WERI-Rb-1 (cell line): Measurements from ENCODE around the gene RAB22A.

Experiments
- DNase-seq: peaks from one replicate; pipeline ENCODE4 v3.0.0-alpha.2; 2020
- H3K27ac ChIP-seq: fragments of 250-450 bp; sonication (Bioruptor Pico); 2 replicates; pipeline ENCODE4 v1.5.1; 2020; ENCODE audit warnings: mild to moderate bottlenecking, moderate library complexity
- H3K27me3 ChIP-seq: fragments of 250-450 bp; sonication (Bioruptor Pico); 2 replicates; pipeline ENCODE4 v1.5.1; 2021; ENCODE audit warnings: mild to moderate bottlenecking, low read depth, moderate library complexity; ENCODE audit not compliant: insufficient read depth, severe bottlenecking
- H3K36me3 ChIP-seq: fragments of 250-450 bp; sonication (Bioruptor Pico); 2 replicates; pipeline ENCODE4 v1.5.1; 2020; ENCODE audit warnings: mild to moderate bottlenecking, moderate library complexity
- H3K4me3 ChIP-seq: 2 replicates; pipeline ENCODE4 v1.5.1; 2011; ENCODE audit warnings: low read depth, mild to moderate bottlenecking, control low read depth, low read length
- H3K9me3 ChIP-seq: fragments of 250-450 bp; sonication (Bioruptor Pico); 2 replicates; pipeline ENCODE4 v1.5.1; 2021; ENCODE audit warnings: mild to moderate bottlenecking, moderate library complexity; ENCODE audit not compliant: severe bottlenecking
- CTCF ChIP-seq: IDR thresholded peaks from 2 replicates; pipeline ENCODE4 v1.5.1; 2011; ENCODE audit warnings: low read depth, mild to moderate bottlenecking, control low read depth, inconsistent platforms, low read length

The RAB22A gene

DNA sequence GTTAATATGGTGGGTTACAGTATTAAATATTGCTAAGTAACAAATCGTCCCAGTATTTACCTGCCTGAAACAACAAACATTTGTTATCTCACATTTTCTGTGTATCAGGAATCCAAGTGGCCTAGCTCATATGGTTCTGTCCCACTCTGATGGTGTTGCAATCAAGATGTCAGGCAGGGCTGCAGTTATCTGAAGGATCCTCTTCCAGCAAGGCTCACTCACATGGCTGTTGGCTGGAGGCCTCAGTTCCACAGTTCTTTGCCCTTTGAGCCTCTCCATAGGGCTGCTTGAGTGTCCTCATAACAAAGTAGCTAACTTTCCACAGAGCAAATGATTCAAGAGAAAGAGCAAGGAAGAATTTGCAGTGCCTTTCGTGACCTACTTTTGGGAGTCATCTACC, 17.7 kb downstream of the RAB22A start:
- Histone ChIP-seq H3K27ac (no peak overlapping the region), H3K36me3 (no peaks in the 10 kb centered on the region), H3K27me3 (no peaks in the 10 kb centered on the region), H3K9me3 (no peaks in the 10 kb centered on the region), H3K4me3 (no peak overlapping the region)
- TF ChIP-seq CTCF: no peak
- no peak for DNase-seq

DNA sequence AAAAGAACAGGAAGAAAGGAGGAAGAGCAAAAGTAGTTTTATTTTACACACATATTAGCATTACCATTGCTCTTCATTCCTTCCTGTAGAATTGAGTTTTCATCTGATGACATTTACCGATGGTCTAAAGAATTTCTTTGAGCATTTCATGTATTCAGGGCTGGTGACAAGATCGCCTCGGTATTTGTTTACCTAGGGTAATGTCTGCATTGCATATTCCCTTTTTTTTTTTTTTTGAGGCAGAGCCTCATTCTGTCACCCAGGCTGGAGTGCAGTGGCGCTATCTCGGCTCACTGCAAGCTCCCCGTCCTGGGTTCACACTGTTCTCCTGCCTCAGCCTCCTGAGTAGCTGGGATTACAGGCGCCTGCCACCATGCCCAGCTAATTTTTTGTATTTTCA, 19.3 kb downstream of the RAB22A start:
- no peak for DNase-seq
- H3K4me3 ChIP-seq: no peak overlapping the region
- H3K27ac ChIP-seq: no peak overlapping the region
- no peaks in the 10 kb centered on the region for H3K9me3 ChIP-seq
- TF ChIP-seq CTCF: no peak
- no peaks in the 10 kb centered on the region for H3K27me3 ChIP-seq
- no peaks in the 10 kb centered on the region for H3K36me3 ChIP-seq

DNA sequence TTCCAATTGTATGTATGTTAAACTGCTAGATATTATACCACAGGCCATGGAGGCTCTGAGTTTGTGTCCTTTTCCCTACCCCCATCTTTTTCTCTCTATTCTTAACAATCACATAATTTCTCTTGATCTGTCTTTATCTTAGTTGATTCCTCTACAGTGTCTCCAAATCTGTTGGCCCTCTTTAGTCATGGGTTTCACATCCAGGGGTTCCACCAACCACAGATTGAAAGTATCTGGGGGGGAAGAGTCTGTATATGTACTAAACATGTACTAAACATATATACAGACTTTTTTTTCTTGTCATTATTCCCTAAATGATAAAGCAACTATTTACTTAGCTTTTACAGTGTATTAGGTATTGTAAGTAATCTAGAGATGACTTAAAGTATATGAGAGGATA, 20.2 kb downstream of the RAB22A start:
- no peaks in the 10 kb centered on the region for H3K27me3 ChIP-seq
- no peaks in the 10 kb centered on the region for H3K9me3 ChIP-seq
- no peak for DNase-seq
- H3K4me3 ChIP-seq: no peak overlapping the region
- H3K36me3 ChIP-seq: no peaks in the 10 kb centered on the region
- H3K27ac ChIP-seq: no peak overlapping the region
- no peak for TF ChIP-seq CTCF

- no peaks in the 10 kb centered on the region for H3K36me3 ChIP-seq
- no peak for TF ChIP-seq CTCF
Observed at GRCh38 chr20:58330249-58330648, 20.7 kb downstream of the RAB22A start.

GRCh38 chr20:58330687-58331086, 21.2 kb downstream of the RAB22A start:
- Histone ChIP-seq H3K36me3 (no peaks in the 10 kb centered on the region), H3K27ac (no peak overlapping the region), H3K9me3 (no peaks in the 10 kb centered on the region), H3K27me3 (no peaks in the 10 kb centered on the region), H3K4me3 (no peak overlapping the region)
- no peak for TF ChIP-seq CTCF
- DNase-seq: no peak

More at GRCh38 chr20:58330249-58330648, 20.7 kb downstream of the RAB22A start:
- no peak for DNase-seq
- Histone ChIP-seq H3K9me3 (no peaks in the 10 kb centered on the region), H3K27ac (no peak overlapping the region), H3K4me3 (no peak overlapping the region), H3K27me3 (no peaks in the 10 kb centered on the region)

DNA sequence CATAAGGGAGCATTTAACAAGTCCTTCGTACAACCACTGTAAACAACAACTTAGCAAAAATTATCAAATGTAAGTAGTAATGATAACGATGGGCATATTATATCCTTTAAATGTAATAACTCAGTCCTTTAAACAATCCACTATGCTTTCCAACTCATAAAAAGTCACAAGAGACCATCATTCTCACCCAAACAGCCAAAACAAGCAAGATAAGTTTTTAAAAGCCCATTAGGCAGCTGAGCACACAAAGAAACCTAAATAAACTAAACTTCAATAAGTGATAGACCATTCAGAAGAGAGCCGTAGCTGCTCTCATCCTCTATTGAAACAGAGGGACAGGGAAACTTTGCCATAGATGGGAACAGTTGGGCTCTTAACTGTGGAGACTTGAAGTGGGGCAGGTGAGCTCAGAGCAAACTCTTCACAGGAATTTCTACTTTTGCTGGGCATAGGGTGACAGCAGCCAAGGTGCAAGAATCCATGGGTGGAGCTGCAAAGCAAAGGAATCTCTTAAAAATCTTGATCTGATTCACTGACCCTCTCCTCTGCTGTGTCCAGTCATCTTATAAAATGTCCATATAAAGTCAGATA, 22.5 kb downstream of the RAB22A start:
- Histone ChIP-seq H3K4me3 (no peak overlapping the region), H3K27me3 (no peaks in the 10 kb centered on the region), H3K27ac (no peak overlapping the region), H3K36me3 (no peaks in the 10 kb centered on the region), H3K9me3 (no peaks in the 10 kb centered on the region)
- no peak for TF ChIP-seq CTCF
- DNase-seq: no peak
